Measurements from ENCODE around the gene SSH3.

The SSH3 gene

GRCh38 chr11:67357831-67358670 lies 54.7 kb downstream of the SSH3 start:
- H3K27me3 ChIP-seq (ENCODE audit: low read length): no peaks in the 10 kb centered on the region
- no peak overlapping the region for H3K27ac ChIP-seq (ENCODE audit: low read depth, low read length)
- no peak overlapping the region for H3K4me2 ChIP-seq (ENCODE audit: low read depth, low read length, poor library complexity, severe bottlenecking)
- no peaks in the 10 kb centered on the region for H3K9me3 ChIP-seq (ENCODE audit: insufficient read depth, low read length)
- TF ChIP-seq CTCF (IDR thresholded peaks at IDR 0.05; ENCODE audit: insufficient read depth, low read length, poor library complexity, severe bottlenecking): no peak
- no peak for TF ChIP-seq EZH2phosphoT487 (conservative IDR thresholded peaks at IDR 0.05; ENCODE audit: low read length)
- no peak overlapping the region for H2AFZ ChIP-seq (ENCODE audit: low read depth, low read length, severe bottlenecking)
- no peak overlapping the region for H3K9ac ChIP-seq (ENCODE audit: low read length)
- H3K9me2 ChIP-seq (replicated peaks; ENCODE audit: insufficient read depth, low read length): no peaks in the 10 kb centered on the region
- no peaks in the 10 kb centered on the region for H3K79me2 ChIP-seq (ENCODE audit: insufficient read depth, low read length)
- no peak overlapping the region for H3K4me3 ChIP-seq (ENCODE audit: insufficient read depth, low read length, poor library complexity, severe bottlenecking)
- H3F3A ChIP-seq (ENCODE audit: insufficient read depth): peaks cover 21% of the 10 kb centered on the region
- no peaks in the 10 kb centered on the region for H3K36me3 ChIP-seq (ENCODE audit: low read length)
- H4K20me1 ChIP-seq (ENCODE audit: low read depth, low read length): no peaks in the 10 kb centered on the region

Data from SU-DHL-6 (cell line).